PFSK-1 (cell line): Measurements from ENCODE around the gene RCAN3.

ENCODE experiments used
- POLR2AphosphoS5 ChIP-seq: IDR thresholded peaks from 2 replicates; pipeline ENCODE4 v1.6.1; 2012; ENCODE audit warnings: low read depth, mild to moderate bottlenecking, control low read depth, low read length, moderate library complexity
- REST ChIP-seq, 2 experiments: IDR thresholded peaks; 2 replicates each; pipeline versions ENCODE4 v1.6.1 to v1.8.0; 2011 to 2012; ENCODE audit warnings: low read depth in 2 of 2, low read length in 2 of 2, control low read depth in 1 of 2, inconsistent platforms in 1 of 2, mild to moderate bottlenecking in 1 of 2, moderate library complexity in 1 of 2; ENCODE audit not compliant: insufficient read depth in 1 of 2
- SIN3A ChIP-seq: IDR thresholded peaks from 2 replicates; pipeline ENCODE4 v1.6.1; 2012; ENCODE audit warnings: mild to moderate bottlenecking, low read length, moderate library complexity, borderline replicate concordance; ENCODE audit not compliant: insufficient read depth

GRCh38 chr1:24547195-24547594, 44.6 kb downstream of the RCAN3 start:
- TF ChIP-seq POLR2AphosphoS5: no peak
- no peak for TF ChIP-seq SIN3A
- no peak for TF ChIP-seq REST (IDR thresholded peaks at IDR 0.05; ENCODE audit: insufficient read depth in 1 of 2, low read depth in 2 of 2, low read length in 2 of 2)
